ENCODE results near the gene ZDHHC9. TPM values are rescaled to one million over a fixed set of nuclear protein-coding genes. Genes with fewer than 3 reads are reported as not detected.

Gene ZDHHC9
- total RNA-seq, 1 donor from 2014 or later, result 28.1 TPM

DNA sequence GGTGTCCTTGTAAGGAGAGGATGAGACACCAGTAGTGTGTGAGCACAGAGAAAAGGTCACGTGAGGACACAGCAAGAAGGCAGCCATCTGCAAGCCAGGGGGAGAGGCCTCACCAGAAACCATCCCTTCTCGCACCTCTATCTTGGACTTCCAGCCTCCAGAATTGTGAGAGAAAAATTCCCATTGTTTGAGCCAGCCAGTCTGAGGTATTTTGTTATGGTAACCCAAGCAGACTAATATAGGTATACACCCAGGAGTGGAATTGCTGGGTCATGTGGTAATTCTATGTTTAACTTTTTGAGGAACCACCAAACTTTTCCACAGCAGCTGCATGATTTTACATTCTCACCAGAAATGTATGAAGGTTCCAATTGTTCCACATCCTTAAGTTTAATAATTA lies 25.6 kb downstream of the ZDHHC9 start:
- DNase-seq, result no peak

DNA sequence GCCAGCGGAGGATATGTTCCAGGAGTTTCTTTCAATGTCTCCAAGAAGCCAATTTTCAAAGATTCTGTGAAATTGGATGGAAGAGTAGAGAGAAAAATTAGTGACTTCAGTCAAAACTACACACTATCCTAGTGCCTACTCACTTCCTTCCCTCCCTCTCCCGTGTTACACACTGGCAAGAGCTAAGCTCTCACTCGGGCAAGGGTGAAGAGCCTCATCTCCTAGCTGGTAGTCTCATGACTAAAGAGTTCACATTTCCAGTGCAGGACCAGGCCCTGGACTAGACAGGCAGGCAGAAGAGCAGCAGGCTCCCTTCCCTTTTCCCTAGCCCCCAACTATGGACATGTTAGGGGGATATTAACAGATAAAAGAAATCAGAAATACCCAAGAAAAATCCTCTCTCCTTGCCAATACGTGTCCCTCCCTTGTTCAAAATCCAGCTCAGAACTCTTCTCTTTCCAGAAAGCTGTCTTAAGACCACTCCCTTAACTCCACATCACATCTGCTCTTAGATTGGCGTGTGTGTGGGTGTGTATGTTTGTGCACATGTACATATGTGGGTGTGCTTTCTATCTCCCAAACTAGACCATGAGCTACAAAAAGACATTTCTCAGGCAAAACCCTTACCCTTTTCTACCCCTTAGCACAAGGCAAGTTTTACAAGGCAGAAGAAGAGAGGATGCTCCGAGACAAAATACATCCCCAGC lies 29.9 kb downstream of the ZDHHC9 start:
- no peak for DNase-seq

GRCh38 chrX:129808829-129809796 lies 34.6 kb downstream of the ZDHHC9 start:
- no peak for DNase-seq

GRCh38 chrX:129808158-129808828 lies 35.4 kb downstream of the ZDHHC9 start:
- DNase-seq, result no peak

GRCh38 chrX:129804806-129805205 lies 38.9 kb downstream of the ZDHHC9 start:
- DNase-seq, result no peak

DNA sequence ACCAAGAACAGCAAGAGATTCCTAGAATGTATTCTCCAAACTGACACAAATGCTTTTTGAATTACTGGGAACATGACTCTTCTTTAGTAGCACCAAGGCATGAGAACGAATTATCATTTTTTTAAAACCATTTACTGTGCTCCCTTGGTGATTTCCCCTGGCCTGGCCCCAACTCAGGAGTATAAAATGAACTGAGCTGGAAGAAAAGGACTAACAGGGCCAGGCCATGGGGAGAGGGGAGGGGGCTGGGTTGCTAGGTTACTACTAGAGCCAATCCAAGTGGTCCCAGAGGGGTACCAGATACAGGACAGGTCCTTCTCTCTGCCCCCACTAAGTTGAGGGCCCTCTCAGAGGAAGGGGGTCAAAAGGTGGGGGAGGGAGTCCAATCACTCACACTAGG lies 40.8 kb downstream of the ZDHHC9 start:
- no peak for DNase-seq

- DNase-seq, result no peak
Observed at GRCh38 chrX:129800186-129800585, 43.5 kb downstream of the ZDHHC9 start.

DNA sequence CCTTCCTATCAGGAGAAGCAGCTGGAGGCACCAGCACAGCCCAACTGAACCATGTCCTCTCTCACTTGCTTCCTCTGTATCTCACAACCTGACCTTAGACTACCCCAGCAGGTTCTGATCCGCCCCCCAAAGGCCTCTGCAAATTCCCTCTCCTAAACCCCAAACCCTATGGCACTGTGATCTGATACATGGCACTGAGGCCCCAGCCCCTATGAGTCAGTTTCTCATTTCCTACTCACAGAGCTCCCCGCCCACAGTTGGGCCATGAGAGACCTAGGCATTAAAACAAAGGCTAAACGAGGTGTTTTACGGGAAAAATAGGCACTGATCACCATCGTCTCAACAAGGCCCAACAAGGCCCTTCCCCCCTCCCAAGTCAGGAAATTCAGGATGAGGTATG lies 44.8 kb downstream of the ZDHHC9 start:
- DNase-seq, result no peak

DNA sequence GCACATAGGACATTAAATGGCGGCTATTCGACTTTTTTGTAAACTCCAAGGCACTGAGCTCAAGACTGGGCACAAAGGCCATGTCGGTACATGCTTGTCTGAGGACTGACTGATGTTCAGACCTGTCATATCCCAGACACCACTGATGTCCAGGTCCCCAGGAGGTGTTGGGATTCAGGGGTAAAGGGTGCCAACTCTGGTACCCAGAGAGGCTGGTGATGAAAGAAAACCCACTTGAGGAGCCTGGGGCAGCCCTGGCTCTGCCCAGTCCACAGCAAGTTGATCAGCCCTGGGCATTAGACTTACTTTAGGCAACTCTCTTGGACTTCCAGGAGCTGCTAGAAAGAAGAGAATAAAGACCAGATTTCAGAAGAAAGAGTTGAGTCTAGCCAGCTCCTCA lies 45.2 kb downstream of the ZDHHC9 start:
- DNase-seq, result no peak

DNA sequence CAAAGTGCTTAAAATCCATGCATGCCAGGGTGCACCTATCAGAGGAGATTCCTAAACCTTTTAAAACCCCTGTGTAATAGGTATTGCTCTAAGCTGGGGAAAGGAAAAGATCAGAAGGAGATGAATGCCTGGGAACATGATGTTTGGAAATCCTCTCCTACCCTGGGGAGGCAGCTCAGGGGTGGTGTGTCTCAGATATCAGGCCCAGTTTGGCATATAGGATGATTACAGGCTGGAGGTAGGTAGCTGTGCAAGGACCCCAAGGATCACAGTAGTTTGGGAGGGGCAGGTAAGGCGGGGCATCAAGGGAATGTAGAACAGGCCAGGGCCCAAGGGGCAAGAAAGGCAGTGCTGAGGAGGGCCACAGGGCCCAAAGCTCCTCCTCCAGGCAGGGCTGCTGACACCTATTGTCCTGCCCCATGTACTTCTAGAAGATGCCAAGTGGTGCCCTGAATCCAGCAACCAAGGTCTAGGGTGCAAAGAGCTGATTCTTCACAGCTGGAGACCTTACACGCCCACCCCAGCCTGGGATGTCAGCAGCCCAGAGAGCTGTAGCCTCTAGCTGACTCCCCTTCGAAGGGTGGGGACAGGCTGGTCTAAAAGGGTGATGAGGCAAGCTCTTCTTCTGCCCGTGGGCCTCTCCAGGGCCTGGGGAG lies 46.3 kb downstream of the ZDHHC9 start:
- no peak for DNase-seq

- DNase-seq, result no peak
Observed at GRCh38 chrX:129795584-129795983, 48.1 kb downstream of the ZDHHC9 start.

GRCh38 chrX:129793604-129794191 lies 50.0 kb downstream of the ZDHHC9 start:
- DNase-seq, result no peak

GRCh38 chrX:129792586-129793291 lies 50.9 kb downstream of the ZDHHC9 start:
- DNase-seq, result no peak

- no peak for DNase-seq
Observed at GRCh38 chrX:129791961-129792570, 51.6 kb downstream of the ZDHHC9 start.

- DNase-seq, result no peak
Observed at GRCh38 chrX:129791336-129791735, 52.4 kb downstream of the ZDHHC9 start.

DNA sequence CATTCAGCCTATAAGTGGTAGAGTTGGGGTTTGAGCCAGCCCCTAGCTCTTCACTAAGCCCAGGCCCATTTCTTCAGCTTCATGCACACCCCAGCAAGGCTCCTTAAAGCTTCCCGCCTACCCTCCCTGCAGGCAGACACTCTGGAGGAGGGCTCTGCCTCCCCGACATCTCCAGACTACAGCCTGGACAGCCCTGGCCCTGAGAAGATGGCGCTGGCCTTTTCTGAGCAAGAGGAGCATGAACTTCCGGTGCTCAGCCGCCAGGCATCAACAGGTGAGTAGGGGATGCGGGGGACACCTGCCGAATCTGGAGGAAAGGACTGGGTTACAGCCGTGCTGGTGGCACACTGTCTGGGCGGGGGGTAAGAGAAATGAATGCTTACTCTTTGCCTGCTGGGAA lies 52.9 kb downstream of the ZDHHC9 start:
- DNase-seq, result no peak

- DNase-seq, result no peak
Observed at GRCh38 chrX:129790146-129790545, 53.5 kb downstream of the ZDHHC9 start.

DNA sequence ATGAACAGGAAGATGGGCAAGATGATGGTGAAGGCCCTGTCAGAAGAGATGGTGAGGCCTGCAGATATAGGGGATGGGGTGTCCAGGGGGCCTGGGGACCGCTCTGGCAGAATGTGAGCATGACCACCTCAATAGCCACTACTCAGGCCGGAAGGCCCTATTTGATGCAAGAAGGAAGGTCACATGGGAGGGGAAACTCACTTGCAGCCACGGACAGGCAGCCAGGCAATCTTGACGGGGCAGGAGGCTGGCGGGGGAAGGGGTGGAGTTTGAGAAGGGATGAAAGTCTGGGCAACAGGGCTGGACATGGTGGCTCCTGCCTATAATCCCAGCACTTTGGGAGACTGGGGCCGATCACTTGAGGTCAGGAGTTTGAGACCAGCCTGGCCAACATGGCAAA lies 55.2 kb downstream of the ZDHHC9 start:
- DNase-seq, result no peak

- no peak for DNase-seq
Observed at GRCh38 chrX:129787336-129788055, 56.2 kb downstream of the ZDHHC9 start.

DNA sequence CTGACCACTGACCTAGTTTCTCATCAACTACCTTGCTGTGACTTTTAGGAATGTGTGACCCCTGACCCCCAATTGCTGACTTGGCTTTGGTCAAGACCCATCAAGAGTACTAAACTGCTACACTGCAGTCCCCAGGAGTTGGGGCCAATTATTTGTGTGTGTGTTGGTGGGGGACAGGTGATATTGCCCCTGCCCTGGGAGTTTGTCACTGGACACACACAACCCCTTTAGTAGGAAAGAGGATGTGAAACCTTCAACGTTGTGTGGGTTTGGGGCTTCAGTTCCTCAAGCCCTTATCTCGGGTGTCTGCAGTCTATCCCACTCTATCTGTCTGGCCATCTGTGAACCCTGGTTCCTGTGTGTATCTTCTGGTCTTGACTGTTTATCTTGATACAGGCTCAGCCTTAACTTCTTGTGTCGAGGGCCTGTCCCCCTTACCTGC lies 57.5 kb downstream of the ZDHHC9 start:
- no peak for DNase-seq

All from occipital lobe (tissue), 2 donors.